ENCODE measurements around the gene MET.

GRCh38 chr7:116647290-116647689 is 24.7 kb upstream of the MET start:
- TF ChIP-seq CTCF (IDR thresholded peaks at IDR 0.05 in 2 of 3, conservative IDR thresholded peaks at IDR 0.05 in 1 of 3; ENCODE audit: borderline replicate concordance in 1 of 3, insufficient read depth in 1 of 3, low read depth in 2 of 3, low read length in 2 of 3) (no peak), MAX (IDR thresholded peaks at IDR 0.05) (no peak), ZBTB33 (IDR thresholded peaks at IDR 0.05; ENCODE audit: extremely low read depth, insufficient replicate concordance, low read length) (no peak), POLR2A (IDR thresholded peaks at IDR 0.05; ENCODE audit: borderline replicate concordance, extremely low read depth, insufficient read depth, insufficient read length) (no peak), POLR2AphosphoS5 (IDR thresholded peaks at IDR 0.05; ENCODE audit: low read depth, low read length) (no peak), REST (IDR thresholded peaks at IDR 0.05; ENCODE audit: low read depth) (no peak), ZFX (IDR thresholded peaks at IDR 0.05) (no peak), CEBPB (IDR thresholded peaks at IDR 0.05; ENCODE audit: low read depth) (no peak), RAD21 (IDR thresholded peaks at IDR 0.05; ENCODE audit: low read depth) (no peak), SRF (IDR thresholded peaks at IDR 0.05; ENCODE audit: low read depth) (no peak)

Measured in HCT116 (cell line).